ENCODE data around the gene MPP3.

GRCh38 chr17:43814026-43814425, 18.9 kb downstream of the MPP3 start:
- TF ChIP-seq, protein P1, sequence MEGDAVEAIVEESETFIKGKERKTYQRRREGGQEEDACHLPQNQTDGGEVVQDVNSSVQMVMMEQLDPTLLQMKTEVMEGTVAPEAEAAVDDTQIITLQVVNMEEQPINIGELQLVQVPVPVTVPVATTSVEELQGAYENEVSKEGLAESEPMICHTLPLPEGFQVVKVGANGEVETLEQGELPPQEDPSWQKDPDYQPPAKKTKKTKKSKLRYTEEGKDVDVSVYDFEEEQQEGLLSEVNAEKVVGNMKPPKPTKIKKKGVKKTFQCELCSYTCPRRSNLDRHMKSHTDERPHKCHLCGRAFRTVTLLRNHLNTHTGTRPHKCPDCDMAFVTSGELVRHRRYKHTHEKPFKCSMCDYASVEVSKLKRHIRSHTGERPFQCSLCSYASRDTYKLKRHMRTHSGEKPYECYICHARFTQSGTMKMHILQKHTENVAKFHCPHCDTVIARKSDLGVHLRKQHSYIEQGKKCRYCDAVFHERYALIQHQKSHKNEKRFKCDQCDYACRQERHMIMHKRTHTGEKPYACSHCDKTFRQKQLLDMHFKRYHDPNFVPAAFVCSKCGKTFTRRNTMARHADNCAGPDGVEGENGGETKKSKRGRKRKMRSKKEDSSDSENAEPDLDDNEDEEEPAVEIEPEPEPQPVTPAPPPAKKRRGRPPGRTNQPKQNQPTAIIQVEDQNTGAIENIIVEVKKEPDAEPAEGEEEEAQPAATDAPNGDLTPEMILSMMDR (IDR thresholded peaks at IDR 0.05) = no peak
- no peak for TF ChIP-seq EP300 (IDR thresholded peaks at IDR 0.05)

Data from tibial nerve (tissue), 4 donors.